ENCODE data around the gene IMPDH2. TPM values are rescaled to one million over a fixed set of nuclear protein-coding genes. Genes with fewer than 3 reads are reported as not detected.

Gene IMPDH2
- total and polyA plus RNA-seq, 2 of the 4 experiments (the other 2 are of a cell fraction), result 190 to 296 TPM

DNA sequence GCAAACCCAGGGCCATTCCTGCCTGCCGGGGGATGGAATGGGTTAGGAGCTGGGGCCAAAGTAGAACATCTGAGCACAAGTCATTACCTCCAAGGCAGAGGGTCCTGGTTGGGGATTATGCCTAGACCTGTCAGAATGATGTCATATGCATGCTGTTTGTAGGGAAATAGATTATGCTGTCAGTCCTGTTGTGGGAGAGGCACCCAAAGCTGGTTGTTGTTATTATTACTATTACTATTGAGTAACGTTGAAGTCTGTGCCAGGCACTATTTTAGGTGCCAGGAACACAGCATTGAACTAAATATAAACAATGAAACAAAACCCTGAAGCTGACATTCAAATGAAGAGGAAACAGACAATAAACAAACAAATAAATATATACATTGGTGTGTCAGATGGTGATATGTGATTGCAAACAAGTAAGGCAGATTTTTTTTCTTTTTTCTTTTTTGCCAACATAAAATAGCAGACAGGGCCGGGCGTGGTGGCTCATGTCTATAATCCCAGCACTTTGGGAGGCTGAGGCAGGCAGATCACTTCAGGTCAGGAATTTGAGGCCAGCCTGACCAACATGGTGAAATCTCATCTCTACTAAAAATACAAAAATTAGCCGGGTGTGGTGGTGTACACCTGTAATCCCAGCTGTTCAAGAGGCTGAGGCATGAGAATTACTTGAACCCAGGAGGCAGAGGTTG, 37.2 kb downstream of the IMPDH2 start (continued):
- no peak for TF ChIP-seq MAFK (IDR thresholded peaks at IDR 0.05; ENCODE audit: low read depth, low read length)

DNA sequence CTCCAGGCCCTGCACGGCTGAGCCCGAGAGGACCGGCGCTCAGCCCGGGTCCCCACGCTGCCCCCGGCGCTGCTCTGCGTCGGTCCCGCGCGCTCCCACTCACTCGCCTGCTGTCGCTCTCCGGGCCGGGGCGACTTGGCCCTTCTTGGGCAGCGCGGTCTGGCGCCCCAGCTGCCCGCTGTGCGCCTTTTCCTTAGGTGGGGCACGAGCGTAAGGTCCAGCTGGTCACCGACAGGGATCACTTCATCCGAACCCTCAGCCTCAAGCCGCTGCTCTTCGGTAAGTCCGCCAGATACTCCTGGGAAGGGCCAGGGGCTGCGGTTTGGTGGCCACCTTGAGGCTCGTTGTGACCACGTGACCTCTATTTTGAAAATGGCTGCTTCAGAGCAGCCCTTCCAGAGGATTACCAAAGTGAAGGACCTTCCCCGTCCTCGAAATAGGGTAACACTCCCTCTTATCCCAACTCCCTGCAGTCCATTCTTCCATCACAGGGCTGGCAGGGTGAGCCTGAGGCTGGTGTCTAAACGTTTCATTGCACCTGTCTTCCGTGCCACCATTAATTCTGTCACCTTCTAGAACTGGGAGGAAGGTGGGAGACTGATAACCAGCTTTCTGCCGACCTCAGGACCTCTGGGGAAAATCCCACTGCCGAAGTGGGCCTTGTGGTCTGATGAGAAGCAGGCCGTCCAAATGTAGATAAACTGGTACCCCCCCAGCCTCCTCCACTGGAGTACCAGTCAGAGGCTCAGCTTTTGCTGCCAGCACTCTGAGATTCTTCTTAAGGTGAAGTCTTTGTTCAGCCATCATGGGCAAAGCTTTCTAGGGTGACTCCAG, 38.3 kb downstream of the IMPDH2 start:
- dilution Hi-C loops (cut with HindIII; ENCODE audit: low sequenced_read_pairs, unreplicated experiment) (no loop called here), in situ Hi-C loops (cut with MboI; ENCODE audit: low sequenced_read_pairs) (no loop called here), intact Hi-C loops (cut with micrococcal nuclease) (no loop called here)
- ChIA-PET CTCF (no interaction called here), POLR2A (ENCODE audit: unreplicated experiment) (no interaction called here)
- Histone ChIP-seq H3K9me3 (ENCODE audit: control insufficient read depth, insufficient read depth, low read length) (no peaks in the 10 kb centered on the region), H3K56ac (ENCODE audit: extremely low read depth, insufficient read depth, low read length) (no peak overlapping the region; the same call in 1 of the 2 replicates), H4K5ac (ENCODE audit: low read depth, low read length) (peak overlapping the region; percentile 46), H2AK9ac (replicated peaks; ENCODE audit: low read depth, low read length, poor library complexity) (peak overlapping the region; percentile 96), H3K4ac (ENCODE audit: low read depth, low read length) (peak overlapping the region; percentile 91), H3K27me3 (ENCODE audit: control insufficient read depth, insufficient read depth, low read length) (no peaks in the 10 kb centered on the region), H3K4me1 (ENCODE audit: control insufficient read depth, insufficient read depth, low read length) (peaks cover 14% of the 10 kb centered on the region), H3K23ac (ENCODE audit: low read depth, low read length) (peak overlapping the region; percentile 91), H3K79me1 (ENCODE audit: low read depth in 1 of 2, low read length in 2 of 2) (peaks cover 24 to 47% of the 10 kb centered on the region in 2 experiments), H3K4me3 (ENCODE audit: insufficient read depth, low read depth, low read length) (peak overlapping the region; percentile 72), H3K36me3 (ENCODE audit: control insufficient read depth, insufficient read depth, low read length) (peaks cover 4% of the 10 kb centered on the region; the same call in 1 of the 2 replicates), H2BK5ac (ENCODE audit: low read depth, low read length, poor library complexity, severe bottlenecking) (peak overlapping the region; percentile 91), H4K91ac (ENCODE audit: insufficient read depth, low read depth, low read length) (peak overlapping the region; percentile 55), H2AFZ (replicated peaks; ENCODE audit: low read length, poor library complexity) (peak overlapping the region; percentile 96), H4K8ac (ENCODE audit: low read depth in 2 of 2, low read length in 2 of 2) (peak overlapping the region; percentile 26 to 88), H2BK15ac (ENCODE audit: low read depth, low read length) (no peak overlapping the region), H3K9me1 (ENCODE audit: insufficient read depth, low read length) (peaks cover 7% of the 10 kb centered on the region), H3K9ac (ENCODE audit: low read depth, low read length) (peak overlapping the region; percentile 74), H4K20me1 (ENCODE audit: insufficient read depth, low read length) (no peaks in the 10 kb centered on the region; the same call in 1 of the 2 replicates), H3K4me2 (ENCODE audit: low read depth, low read length) (peak overlapping the region; percentile 95), H3K27ac (ENCODE audit: insufficient read depth, low read length) (peak overlapping the region; percentile 68), H2AK5ac (ENCODE audit: low read depth, low read length) (peak overlapping the region; percentile 93), H3K14ac (replicated peaks; ENCODE audit: low read depth, low read length) (peak overlapping the region; percentile 85), H2BK20ac (ENCODE audit: low read depth, low read length) (no peak overlapping the region), H2BK120ac (ENCODE audit: low read depth, low read length) (no peak overlapping the region), H3K18ac (ENCODE audit: low read depth, low read length) (peak overlapping the region; percentile 1; the same call in 1 of the 2 replicates)
- no TSS peak for BruUV-seq (replicated peaks)
- TF ChIP-seq MAFK (IDR thresholded peaks at IDR 0.05; ENCODE audit: low read depth, low read length) (no peak), MAZ (IDR thresholded peaks at IDR 0.05; ENCODE audit: borderline replicate concordance, low read depth, low read length) (no peak), FOS (IDR thresholded peaks at IDR 0.05; ENCODE audit: low read depth, low read length) (no peak), SMC3 (IDR thresholded peaks at IDR 0.05; ENCODE audit: low read depth, low read length) (no peak), POLR2A (IDR thresholded peaks at IDR 0.05; ENCODE audit: low read depth, low read length) (no peak), NFE2L2 (IDR thresholded peaks at IDR 0.05; ENCODE audit: low read depth, low read length) (no peak)
- TF ChIP-seq, protein P1, sequence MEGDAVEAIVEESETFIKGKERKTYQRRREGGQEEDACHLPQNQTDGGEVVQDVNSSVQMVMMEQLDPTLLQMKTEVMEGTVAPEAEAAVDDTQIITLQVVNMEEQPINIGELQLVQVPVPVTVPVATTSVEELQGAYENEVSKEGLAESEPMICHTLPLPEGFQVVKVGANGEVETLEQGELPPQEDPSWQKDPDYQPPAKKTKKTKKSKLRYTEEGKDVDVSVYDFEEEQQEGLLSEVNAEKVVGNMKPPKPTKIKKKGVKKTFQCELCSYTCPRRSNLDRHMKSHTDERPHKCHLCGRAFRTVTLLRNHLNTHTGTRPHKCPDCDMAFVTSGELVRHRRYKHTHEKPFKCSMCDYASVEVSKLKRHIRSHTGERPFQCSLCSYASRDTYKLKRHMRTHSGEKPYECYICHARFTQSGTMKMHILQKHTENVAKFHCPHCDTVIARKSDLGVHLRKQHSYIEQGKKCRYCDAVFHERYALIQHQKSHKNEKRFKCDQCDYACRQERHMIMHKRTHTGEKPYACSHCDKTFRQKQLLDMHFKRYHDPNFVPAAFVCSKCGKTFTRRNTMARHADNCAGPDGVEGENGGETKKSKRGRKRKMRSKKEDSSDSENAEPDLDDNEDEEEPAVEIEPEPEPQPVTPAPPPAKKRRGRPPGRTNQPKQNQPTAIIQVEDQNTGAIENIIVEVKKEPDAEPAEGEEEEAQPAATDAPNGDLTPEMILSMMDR (conservative IDR thresholded peaks at IDR 0.05; ENCODE audit: low read depth, low read length), result no peak
- TF ChIP-seq, protein P2, sequence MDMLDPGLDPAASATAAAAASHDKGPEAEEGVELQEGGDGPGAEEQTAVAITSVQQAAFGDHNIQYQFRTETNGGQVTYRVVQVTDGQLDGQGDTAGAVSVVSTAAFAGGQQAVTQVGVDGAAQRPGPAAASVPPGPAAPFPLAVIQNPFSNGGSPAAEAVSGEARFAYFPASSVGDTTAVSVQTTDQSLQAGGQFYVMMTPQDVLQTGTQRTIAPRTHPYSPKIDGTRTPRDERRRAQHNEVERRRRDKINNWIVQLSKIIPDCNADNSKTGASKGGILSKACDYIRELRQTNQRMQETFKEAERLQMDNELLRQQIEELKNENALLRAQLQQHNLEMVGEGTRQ (IDR thresholded peaks at IDR 0.05; ENCODE audit: low read depth, low read length), result peak; percentile 90
- DNase-seq (no peak), ATAC-seq (ENCODE audit: low read depth) (peak; percentile 2)
- WGBS, 2 experiments (ENCODE audit: extremely low coverage in 2 of 2, insufficient read length in 1 of 2), result 1% methylated on average over 20 of the region's 40 CpGs; no CpG with 5 or more reads in 1 of the 2 experiments

Measured in IMR-90 (cell line).